B cell (primary cell): Measurements from ENCODE around the gene SALL1. TPM values are rescaled to one million over a fixed set of nuclear protein-coding genes. Genes with fewer than 3 reads are reported as not detected.

ENCODE experiments used
- ATAC-seq: fragments of 200-7000 bp; cut with Tn5 transposase; one replicate; pipeline ENCODE4 v1.10.0; 2021; ENCODE audit warnings: low read depth, mild to moderate bottlenecking, moderate number of reproducible peaks, moderate library complexity
- CTCF ChIA-PET: fragments of 350-600 bp; sonication (Branson Sonifier 250); formaldehyde crosslinking; loops from one replicate; lab custom pipeline; 2021; ENCODE audit warnings: antibody characterized with exemption, inconsistent platforms; lab: Charles Lee
- POLR2A ChIA-PET: fragments of 350-600 bp; sonication (Branson Sonifier 250); formaldehyde crosslinking; loops from one replicate; lab custom pipeline; 2021; ENCODE audit warnings: antibody characterized with exemption; lab: Charles Lee
- DNase-seq: peaks from one replicate; pipeline ENCODE4 v3.0.0; 2013
- H2AFZ ChIP-seq: 2 replicates; pipeline ENCODE4 v1.6.1; 2012; ENCODE audit warnings: mild to moderate bottlenecking, low read depth, low read length; ENCODE audit not compliant: insufficient read depth, poor library complexity, severe bottlenecking
- H3K27ac ChIP-seq, 2 donors: 1 replicate in 1 of 2; 2 replicates in 1 of 2; pipeline ENCODE4 v1.5.1; 2012 to 2013; ENCODE audit warnings: low read length in 2 of 2, mild to moderate bottlenecking in 2 of 2, moderate library complexity in 1 of 2
- H3K27me3 ChIP-seq, 4 experiments: fragments of 200-600 bp in 1 of 4; sonication (generic) in 1 of 4; replicated peaks in 1 of 4; 1 replicate in 2 of 4; 2 replicates in 2 of 4; pipeline versions ENCODE4 v1.6.1 to v1.7.0; 2013 to 2016; ENCODE audit warnings: low read length in 3 of 4, mild to moderate bottlenecking in 2 of 4, mixed read lengths in 1 of 4, moderate library complexity in 1 of 4; ENCODE audit not compliant: insufficient read depth in 4 of 4, control insufficient read depth in 3 of 4; ENCODE audit errors: control extremely low read depth in 1 of 4
- H3K36me3 ChIP-seq, 2 experiments: replicated peaks in 1 of 2; 1 replicate in 1 of 2; 2 replicates in 1 of 2; pipeline versions ENCODE4 v1.6.1 to v1.7.1; 2013; ENCODE audit warnings: low read length in 1 of 2; ENCODE audit not compliant: insufficient read depth in 2 of 2, control insufficient read depth in 1 of 2; ENCODE audit errors: control extremely low read depth in 1 of 2, extremely low read depth in 1 of 2
- H3K4me1 ChIP-seq, 2 donors: fragments of 200-600 bp in 1 of 2; sonication (generic) in 1 of 2; 1 replicate in 1 of 2; 2 replicates in 1 of 2; pipeline versions ENCODE4 v1.5.1 to v1.6.1; 2013 to 2017; ENCODE audit warnings: low read length in 2 of 2; ENCODE audit not compliant: control insufficient read depth in 2 of 2, insufficient read depth in 2 of 2
- H3K4me2 ChIP-seq: replicated peaks from 2 replicates; pipeline ENCODE3; 2012; ENCODE audit warnings: mild to moderate bottlenecking, low read depth, low read length; ENCODE audit not compliant: poor library complexity, severe bottlenecking
- H3K4me3 ChIP-seq, 5 experiments: fragments of 200-600 bp in 1 of 5; sonication (generic) in 1 of 5; 1 replicate in 3 of 5; 2 replicates in 2 of 5; pipeline versions ENCODE4 v1.5.1 to v1.7.0; 2011 to 2016; ENCODE audit warnings: low read length in 4 of 5, mild to moderate bottlenecking in 4 of 5, low read depth in 2 of 5, control low read depth in 1 of 5, moderate library complexity in 1 of 5; ENCODE audit not compliant: insufficient read depth in 1 of 5; ENCODE audit errors: control extremely low read depth in 1 of 5, extremely low read depth in 1 of 5
- H3K79me2 ChIP-seq: fragments of 200-600 bp; sonication (generic); one replicate; pipeline ENCODE4 v1.6.0; 2016; ENCODE audit warnings: low read length; ENCODE audit not compliant: control insufficient read depth, insufficient read depth
- H3K9ac ChIP-seq: fragments of 200-600 bp; sonication (generic); 2 replicates; pipeline ENCODE4 v1.6.1; 2017; ENCODE audit warnings: mild to moderate bottlenecking, low read length, moderate library complexity
- H3K9me3 ChIP-seq, 3 donors: one replicate each; pipeline versions ENCODE4 v1.6.1 to v1.7.1; 2013; ENCODE audit warnings: low read length in 2 of 3; ENCODE audit not compliant: control insufficient read depth in 2 of 3, insufficient read depth in 1 of 3; ENCODE audit errors: control extremely low read depth in 1 of 3
- H4K20me1 ChIP-seq: 2 replicates; pipeline ENCODE4 v1.6.0; 2012; ENCODE audit warnings: mild to moderate bottlenecking, low read length; ENCODE audit not compliant: insufficient read depth, control insufficient read depth, poor library complexity, severe bottlenecking
- H3K27ac Mint-ChIP-seq: one replicate; pipeline ENCODE4 v1.8.0; 2021; ENCODE audit warnings: mixed read lengths
- H3K27me3 Mint-ChIP-seq: one replicate; pipeline ENCODE4 v1.8.0; 2021; ENCODE audit warnings: mixed read lengths
- H3K4me1 Mint-ChIP-seq: one replicate; pipeline ENCODE4 v1.8.0; 2021; ENCODE audit warnings: mixed read lengths
- H3K4me3 Mint-ChIP-seq: one replicate; pipeline ENCODE4 v1.8.0; 2021; ENCODE audit warnings: mixed read lengths
- H3K9me3 Mint-ChIP-seq: one replicate; pipeline ENCODE4 v1.8.0; 2022; ENCODE audit warnings: mixed read lengths; ENCODE audit not compliant: insufficient read depth
- CTCF ChIP-seq: fragments of 200-600 bp; IDR thresholded peaks from one replicate; pipeline ENCODE4 v1.8.0; 2022; ENCODE audit warnings: antibody characterized with exemption, mild to moderate bottlenecking
- EZH2 ChIP-seq: IDR thresholded peaks from 2 replicates; pipeline ENCODE4 v1.6.1; 2012; ENCODE audit warnings: borderline replicate concordance, low read depth, mild to moderate bottlenecking, moderate library complexity, low read length; ENCODE audit not compliant: insufficient read depth, poor library complexity, severe bottlenecking
- WGBS: methylation state at CpG from one replicate; pipeline ENCODE4 v1.1.5; 2013; ENCODE audit warnings: missing lambda C conversion rate; ENCODE audit not compliant: insufficient coverage; 5-methylcytosine and 5-hydroxymethylcytosine counted together
- intact Hi-C: fragments of 100-400 bp; cut with micrococcal nuclease; formaldehyde crosslinking; loops from one replicate; pipeline ENCODE4 v1.10.0; 2022
- polyA plus RNA-seq: library from polyadenylated mRNA; depleted of rRNA; stranded (reverse); fragments of >200 nt; gene quantifications from 2 replicates; pipeline ENCODE4 v1.2.3, GENCODE V29; 2012
- total RNA-seq, 2 donors: library from RNA; stranded (reverse); fragments of 120-200 nt in 1 of 2; gene quantifications; 1 replicate in 1 of 2; 2 replicates in 1 of 2; pipeline versions ENCODE4 v1.2.3 to v1.2.4, GENCODE V29; 2013 to 2022

Gene SALL1
- total and polyA plus RNA-seq, 2 donors (not counting 1 experiment from before 2014, with no cell fraction given), result not detected

DNA sequence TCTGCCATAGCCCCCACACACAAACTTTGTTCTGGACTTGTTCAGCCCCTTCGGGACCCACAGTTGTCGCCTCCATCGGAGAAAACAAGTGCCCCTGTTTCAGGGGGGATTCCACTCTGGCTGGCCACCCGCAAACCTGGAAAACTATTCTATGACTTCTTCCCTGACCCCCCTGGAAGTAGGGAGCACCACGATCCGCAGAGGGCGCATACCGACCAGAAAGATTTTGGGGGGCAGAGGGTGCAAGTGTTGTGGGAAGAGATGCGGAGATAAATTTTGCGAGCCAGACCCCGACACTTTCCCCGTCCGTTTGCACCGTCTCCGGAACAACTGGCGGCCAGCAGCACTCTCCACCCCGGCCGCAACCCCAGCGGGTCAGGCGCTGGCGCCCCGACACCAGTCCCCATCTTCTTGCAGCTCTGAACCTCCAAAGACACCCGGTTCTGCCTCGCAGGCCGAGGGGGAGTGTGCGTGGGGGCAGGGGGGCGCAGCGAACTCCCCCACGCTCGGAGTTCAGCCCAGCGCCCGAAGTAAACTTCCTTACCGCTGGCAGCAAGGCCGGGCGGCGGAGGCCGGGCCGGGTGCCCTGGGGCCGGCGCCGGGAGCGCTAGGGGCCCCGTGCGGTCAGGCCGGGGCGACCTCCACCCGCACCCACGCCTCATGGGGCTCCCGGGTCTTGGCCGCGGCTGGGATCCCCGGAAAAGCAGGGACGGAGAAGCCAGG, 744 bp downstream of the SALL1 start:
- Mint-ChIP-seq H3K9me3 (no peaks in the 10 kb centered on the region), H3K4me3 (no peak overlapping the region), H3K4me1 (no peaks in the 10 kb centered on the region), H3K27me3 (peaks cover 58% of the 10 kb centered on the region), H3K27ac (no peak overlapping the region)
- H3K79me2 ChIP-seq, result no peaks in the 10 kb centered on the region
- H3K27me3 ChIP-seq, result peaks cover 0 to 47% (median 19%) of the 10 kb centered on the region in 4 experiments
- ATAC-seq (no peak), DNase-seq (no peak)
- TF ChIP-seq CTCF, result no peak
- H3K27ac ChIP-seq, result no peak overlapping the region
- H2AFZ ChIP-seq, result no peak overlapping the region
- no peaks in the 10 kb centered on the region for H3K36me3 ChIP-seq
- H3K4me1 ChIP-seq, result no peaks in the 10 kb centered on the region
- no peaks in the 10 kb centered on the region for H4K20me1 ChIP-seq
- H3K4me2 ChIP-seq, result no peak overlapping the region
- CTCF ChIA-PET, result no interaction called here
- H3K9me3 ChIP-seq, result peaks cover 0 to 20% (median 0%) of the 10 kb centered on the region in 3 donors
- H3K9ac ChIP-seq, result no peak overlapping the region
- POLR2A ChIA-PET, result no interaction called here
- WGBS, result 5% methylated on average over 53 of the region's 53 CpGs
- intact Hi-C loops, result no loop called here
- H3K4me3 ChIP-seq, result no peak overlapping the region

GRCh38 chr16:51149721-51150164, 1.3 kb downstream of the SALL1 start:
- Mint-ChIP-seq H3K27me3 (peaks cover 56% of the 10 kb centered on the region), H3K27ac (no peak overlapping the region), H3K4me1 (no peaks in the 10 kb centered on the region), H3K9me3 (no peaks in the 10 kb centered on the region), H3K4me3 (no peak overlapping the region)
- no peaks in the 10 kb centered on the region for H3K36me3 ChIP-seq
- DNase-seq (no peak), ATAC-seq (no peak)
- TF ChIP-seq CTCF, result no peak
- no peak for TF ChIP-seq EZH2
- H3K27me3 ChIP-seq, result peaks cover 0 to 41% (median 17%) of the 10 kb centered on the region in 4 experiments
- no peaks in the 10 kb centered on the region for H3K79me2 ChIP-seq
- H3K4me2 ChIP-seq, result no peak overlapping the region
- no peak overlapping the region for H3K27ac ChIP-seq
- H3K9me3 ChIP-seq, result peaks cover 0 to 14% (median 0%) of the 10 kb centered on the region in 3 donors
- H3K4me1 ChIP-seq, result no peaks in the 10 kb centered on the region
- ChIA-PET POLR2A (no interaction called here), CTCF (no interaction called here)
- H3K9ac ChIP-seq, result no peak overlapping the region
- H2AFZ ChIP-seq, result no peak overlapping the region
- intact Hi-C loops, result no loop called here
- H3K4me3 ChIP-seq, result no peak overlapping the region
- no peaks in the 10 kb centered on the region for H4K20me1 ChIP-seq
- 8% methylated on average over 35 of the region's 35 CpGs for WGBS
